Measurements from ENCODE around the gene TMEM63B.

- TF ChIP-seq POLR2A (IDR thresholded peaks at IDR 0.05; ENCODE audit: low read length) (no peak), GATA1 (IDR thresholded peaks at IDR 0.05; ENCODE audit: low read depth, low read length) (no peak)
Measured at GRCh38 chr6:44102527-44102926, 24.8 kb upstream of the TMEM63B start.
